ENCODE data around the gene DEPDC5. TPM values are rescaled to one million over a fixed set of nuclear protein-coding genes. Genes with fewer than 3 reads are reported as not detected.

Gene DEPDC5
- total RNA-seq, 1 donor from 2014 or later: 28.7 TPM

- Histone ChIP-seq H3K27me3 (no peaks in the 10 kb centered on the region), H3K9me3 (no peaks in the 10 kb centered on the region), H3K36me3 (no peaks in the 10 kb centered on the region), H3K4me3 (peak overlapping the region; percentile 89 to 98), H3K27ac (no peak overlapping the region), H3K4me1 (peaks cover 43% of the 10 kb centered on the region)
- intact Hi-C loops (cut with DNase I): no loop called here
- no peak for TF ChIP-seq CTCF (IDR thresholded peaks at IDR 0.05)
- no peak for TF ChIP-seq POLR2AphosphoS5 (IDR thresholded peaks at IDR 0.05; ENCODE audit: insufficient read depth in 1 of 2, low read depth in 1 of 2)
- no peak for TF ChIP-seq POLR2A (IDR thresholded peaks at IDR 0.05)
- DNase-seq (ENCODE audit: extremely low spot score in 2 of 2): no peak
These were observed 5.3 kb upstream of the DEPDC5 start for GRCh38 chr22:31748490-31748889.

- Histone ChIP-seq H3K27ac (peak within 1 kb of the TSS; percentile 84), H3K4me3 (peak within 1 kb of the TSS; percentile 89 to 98), H3K9me3 (no peaks in the 10 kb centered on the region), H3K27me3 (no peaks in the 10 kb centered on the region), H3K4me1 (peaks cover 51% of the 10 kb centered on the region), H3K36me3 (no peaks in the 10 kb centered on the region)
- intact Hi-C loops (cut with DNase I): loop anchor here (10.0 kb wide), 1 partner anchor 85 kb away; the partner anchor contains the start of gene PISD
- TF ChIP-seq POLR2A (IDR thresholded peaks at IDR 0.05) (peak in 1 of 2 donors; percentile 32), CTCF (IDR thresholded peaks at IDR 0.05) (peak in 1 of 3 experiments; percentile 15), POLR2AphosphoS5 (IDR thresholded peaks at IDR 0.05; ENCODE audit: insufficient read depth in 1 of 2, low read depth in 1 of 2) (peak; percentile 92 to 99)
- DNase-seq (ENCODE audit: extremely low spot score in 2 of 2): peak; percentile 97 to 98
These were observed 4.0 kb upstream of the DEPDC5 start, which contains the start of gene PRR14L for GRCh38 chr22:31749636-31750364. Gene PRR14L (minus strand): TSS chr22:31750132. CDS start chr22:31738860, 11,272 bp downstream.

- peak overlapping the region; percentile 89 to 98 for H3K4me3 ChIP-seq
- H3K36me3 ChIP-seq: no peaks in the 10 kb centered on the region
- H3K9me3 ChIP-seq: no peaks in the 10 kb centered on the region
- TF ChIP-seq POLR2A (IDR thresholded peaks at IDR 0.05) (no peak), CTCF (IDR thresholded peaks at IDR 0.05) (no peak), POLR2AphosphoS5 (IDR thresholded peaks at IDR 0.05; ENCODE audit: insufficient read depth in 1 of 2, low read depth in 1 of 2) (no peak)
- peaks cover 55% of the 10 kb centered on the region for H3K4me1 ChIP-seq
- H3K27me3 ChIP-seq: no peaks in the 10 kb centered on the region
- H3K27ac ChIP-seq: peak overlapping the region; percentile 84
- intact Hi-C loops (cut with DNase I): loop anchor here (10.0 kb wide), 1 partner anchor 86 kb away; the partner anchor contains the start of gene PISD
- no peak for DNase-seq (ENCODE audit: extremely low spot score in 2 of 2)
These were observed 3.2 kb upstream of the DEPDC5 start for GRCh38 chr22:31750365-31751284.

GRCh38 chr22:31752096-31752847 is 1.5 kb upstream of the DEPDC5 start:
- peak overlapping the region; percentile 87 for H3K27ac ChIP-seq
- no peak for DNase-seq (ENCODE audit: extremely low spot score in 2 of 2)
- peaks cover 49% of the 10 kb centered on the region for H3K4me1 ChIP-seq
- TF ChIP-seq POLR2A (IDR thresholded peaks at IDR 0.05): no peak
- TF ChIP-seq POLR2AphosphoS5 (IDR thresholded peaks at IDR 0.05; ENCODE audit: insufficient read depth in 1 of 2, low read depth in 1 of 2): no peak
- TF ChIP-seq CTCF (IDR thresholded peaks at IDR 0.05): no peak
- no peak overlapping the region for H3K4me3 ChIP-seq
- intact Hi-C loops (cut with DNase I): loop anchor here (10.0 kb wide), 1 partner anchor 87 kb away; the partner anchor contains the start of gene PISD
- H3K36me3 ChIP-seq: no peaks in the 10 kb centered on the region
- no peaks in the 10 kb centered on the region for H3K9me3 ChIP-seq
- H3K27me3 ChIP-seq: no peaks in the 10 kb centered on the region

All from vagina (tissue), 2 donors.